DMS 273 (cell line): ENCODE data around the gene ENTR1.

Experiments used
- DNase-seq: peaks from one replicate; lab custom pipeline; 2025; ENCODE audit not compliant: unreplicated experiment; lab: John Stamatoyannopoulos, UW

The ENTR1 gene

DNA sequence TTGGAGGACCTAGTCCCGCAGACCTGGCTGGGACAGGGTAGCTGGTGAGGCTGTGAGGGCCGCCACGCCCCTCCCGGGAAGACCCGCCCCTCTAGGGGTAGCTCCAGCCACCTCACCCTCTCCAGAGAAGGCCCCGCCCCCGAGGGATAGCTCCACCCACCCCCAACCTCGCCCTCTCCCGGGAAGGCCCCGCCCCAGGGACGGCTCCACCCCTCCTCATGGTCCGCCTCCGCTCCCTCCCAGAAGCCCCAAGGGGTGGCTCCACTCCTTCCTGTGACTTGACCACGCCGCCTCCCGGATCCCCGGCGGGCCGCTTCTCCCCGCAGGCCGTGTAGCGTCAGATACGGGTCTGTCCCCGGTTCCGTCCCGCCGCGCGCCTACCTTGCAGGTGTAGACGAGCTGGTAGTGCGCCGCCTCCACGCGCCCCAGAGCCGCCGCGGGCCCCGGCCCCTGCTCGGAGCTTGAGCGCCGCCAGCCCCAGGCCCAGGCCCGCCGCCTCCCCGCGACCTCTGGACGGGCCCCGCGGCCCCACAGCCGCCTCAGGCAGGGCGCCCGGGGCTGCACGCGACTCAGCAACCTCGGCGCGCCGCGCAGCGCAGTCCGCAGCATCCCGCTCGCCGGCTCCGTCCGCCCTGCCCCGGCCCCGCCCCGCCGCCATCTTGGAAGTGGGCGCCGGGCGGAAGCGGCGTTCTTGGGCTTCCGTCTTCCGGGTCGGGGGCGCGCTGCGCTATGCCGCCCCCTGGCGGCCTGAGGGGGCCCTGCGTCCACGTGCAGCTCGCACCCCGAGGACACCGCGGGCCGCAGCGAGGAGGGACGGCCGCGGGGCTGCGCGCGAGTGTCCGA, 47.1 kb downstream of the ENTR1 start, which contains the start of gene DNLZ:
TSS of gene DNLZ (minus strand) at position 639 of the 843 bp plus-strand sequence. CDS start at position 609, 30 bp downstream.
- peak; percentile 95 for DNase-seq

DNA sequence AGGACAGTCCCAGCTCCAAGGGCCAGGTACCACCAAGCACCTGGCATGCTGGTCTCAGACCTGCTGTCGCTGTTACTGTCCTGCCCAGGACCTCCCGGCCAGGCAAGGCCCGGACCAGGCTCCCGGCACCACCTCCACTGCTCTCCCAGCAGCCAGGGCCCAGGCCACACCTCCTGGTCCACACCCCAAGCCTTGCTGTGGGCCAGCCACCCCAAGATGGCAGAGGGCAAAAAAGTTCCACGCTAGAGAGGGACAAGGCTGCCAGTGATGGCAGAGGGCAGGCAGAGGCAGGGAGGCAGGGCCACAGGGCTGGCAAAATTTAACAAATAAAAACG, 48.0 kb downstream of the ENTR1 start:
- DNase-seq: no peak

DNA sequence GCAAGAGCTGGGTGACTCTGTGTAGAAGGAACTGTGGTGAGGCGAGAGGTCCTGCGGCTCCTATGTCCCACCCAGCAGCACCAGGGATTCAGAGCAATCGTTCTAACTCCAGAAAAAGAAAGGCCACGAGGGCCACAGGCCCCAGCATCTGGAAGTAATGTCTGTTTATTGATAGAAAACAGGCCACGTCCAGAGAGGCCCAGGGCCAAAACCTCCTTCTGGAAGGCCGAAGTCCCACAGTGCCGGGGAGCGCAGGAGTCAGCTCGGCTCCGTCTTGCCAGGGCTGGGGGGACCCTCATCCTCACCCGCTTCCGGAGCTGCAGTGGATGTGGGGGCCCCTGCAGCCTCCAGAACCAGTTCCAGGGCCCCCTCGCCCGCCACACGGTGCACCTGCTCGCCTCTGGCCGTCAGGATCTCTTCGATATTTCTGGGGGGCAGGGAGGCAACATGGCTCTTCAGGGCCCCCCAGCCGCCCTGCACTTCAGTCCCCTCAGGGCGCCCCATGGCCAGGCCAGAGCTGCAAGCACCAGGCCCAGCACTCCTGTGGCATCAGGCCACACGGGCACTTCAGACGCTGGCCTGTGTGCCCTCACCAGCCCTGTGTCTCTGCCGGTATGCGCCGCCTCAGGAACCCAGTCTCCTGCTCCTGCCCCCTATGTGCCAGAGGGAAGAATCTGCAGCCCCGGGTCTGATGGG, 48.5 kb downstream of the ENTR1 start:
- DNase-seq: no peak

DNA sequence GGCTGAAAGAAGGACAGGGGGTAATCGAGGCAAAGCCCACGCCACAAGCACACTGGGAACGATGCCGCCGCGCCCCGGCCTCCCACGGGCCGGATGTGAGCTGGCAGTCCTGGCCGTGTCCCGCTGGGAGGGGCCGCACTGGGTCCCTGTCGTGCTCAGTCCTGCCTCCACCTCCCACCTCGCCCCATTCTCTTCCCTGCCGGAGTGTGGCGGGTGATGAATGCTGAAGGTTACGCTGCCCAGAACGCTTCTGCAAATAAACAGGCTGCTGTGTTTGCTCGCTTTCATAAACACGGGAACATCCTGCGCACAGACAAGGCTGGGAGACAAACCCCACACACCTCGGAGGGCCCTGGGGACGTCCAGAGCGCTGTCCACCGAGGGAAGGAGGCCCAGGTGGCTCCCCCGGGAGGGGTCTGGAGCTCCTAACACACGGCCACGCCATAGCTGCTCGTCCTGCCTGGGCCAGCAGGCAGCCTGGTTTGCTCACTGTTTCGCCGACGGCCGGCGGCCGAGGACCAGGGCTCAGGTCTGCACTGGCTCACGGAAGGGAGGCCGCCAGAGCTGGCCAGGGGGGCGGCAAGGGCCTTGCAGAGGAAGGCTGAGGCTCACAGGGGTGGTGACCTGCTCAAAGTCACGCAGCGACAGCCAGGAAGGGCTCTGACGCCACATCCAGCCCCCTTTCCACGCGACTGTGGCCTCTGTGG, 49.2 kb downstream of the ENTR1 start:
- DNase-seq: no peak

DNA sequence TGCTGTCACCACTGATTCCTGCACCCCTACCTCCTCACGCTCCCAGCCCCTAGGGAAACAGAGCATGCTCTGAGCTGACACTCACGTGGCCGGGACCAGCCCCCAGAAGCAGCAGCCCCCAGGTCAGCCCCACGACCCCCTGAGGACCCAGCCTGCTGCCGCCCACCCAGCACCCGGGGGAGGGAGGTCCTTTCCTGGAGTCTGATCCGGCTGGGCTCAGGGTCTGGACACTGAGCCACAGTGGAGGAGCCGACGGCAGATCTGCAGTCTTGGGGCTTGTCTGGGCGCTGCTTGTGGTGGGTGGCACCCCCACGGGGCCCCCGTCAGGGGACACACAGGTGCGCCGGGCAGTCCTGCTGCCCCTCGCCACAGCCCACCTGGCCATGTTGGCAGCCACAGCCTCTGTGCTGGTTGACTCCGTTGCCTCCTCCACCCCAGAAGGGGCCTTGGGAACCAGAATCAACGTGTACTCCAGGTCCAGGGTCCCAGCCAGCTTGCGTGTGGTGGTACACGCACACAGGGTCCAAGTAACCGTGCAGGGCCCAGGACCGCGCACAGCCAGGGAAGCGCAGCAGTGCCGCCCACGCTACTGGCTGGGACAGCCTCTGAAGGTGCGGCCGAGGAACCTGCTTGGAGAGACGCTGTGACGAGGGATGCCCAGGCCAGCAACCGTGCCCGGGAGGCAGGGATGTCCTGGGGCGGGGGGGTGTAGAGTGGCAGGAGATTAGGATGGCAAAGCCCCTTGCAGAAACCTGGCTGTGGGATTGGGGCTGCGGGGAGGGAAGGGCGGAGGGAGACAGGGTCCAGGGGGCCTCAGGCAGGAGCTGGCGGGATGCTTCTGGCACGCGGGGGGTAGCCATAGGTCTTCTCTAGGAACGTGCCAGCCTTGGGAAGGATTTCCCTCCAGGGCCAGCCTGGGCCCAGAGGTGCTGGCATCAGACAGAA, 50.4 kb downstream of the ENTR1 start:
- DNase-seq: peak; percentile 43

DNA sequence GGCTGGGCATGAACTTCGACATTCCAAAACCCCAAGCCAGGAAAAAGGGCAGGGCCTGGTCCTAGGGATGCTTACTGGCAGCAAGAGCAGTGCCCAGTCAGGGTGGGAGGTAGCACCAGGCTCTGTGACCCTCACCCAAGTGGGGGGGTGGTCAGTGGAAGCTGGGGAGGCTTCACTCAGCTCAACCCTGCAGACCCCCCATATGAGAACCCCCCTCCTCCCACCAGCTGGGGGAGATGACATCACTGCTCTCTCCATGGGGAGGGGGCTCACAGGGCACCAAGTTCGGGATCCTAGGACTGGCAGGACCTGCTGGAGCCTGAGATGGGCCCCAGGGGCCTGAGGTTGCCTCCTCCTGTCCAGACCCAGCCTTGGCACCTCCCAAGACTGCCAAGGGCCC, 51.5 kb downstream of the ENTR1 start:
- DNase-seq: no peak

DNA sequence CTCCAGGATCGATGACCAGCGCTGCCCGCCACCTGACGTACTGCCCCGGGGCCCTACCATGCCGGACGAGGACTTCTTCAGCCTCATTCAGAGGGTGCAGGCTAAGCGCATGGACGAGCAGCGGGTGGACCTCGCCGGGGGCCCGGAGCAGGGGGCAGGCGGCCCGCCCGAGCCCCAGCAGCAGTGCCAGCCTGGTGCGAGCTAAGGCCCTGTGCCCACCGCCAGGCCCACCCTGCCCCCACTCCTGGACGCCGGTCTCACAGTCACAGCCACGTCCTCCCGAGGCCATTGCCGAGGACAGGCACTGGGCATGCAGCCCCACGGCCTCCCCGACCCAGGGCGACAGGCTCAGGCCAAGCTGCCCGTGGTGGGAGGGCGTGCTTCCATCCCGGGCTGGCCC, 52.4 kb downstream of the ENTR1 start:
- DNase-seq: no peak

DNA sequence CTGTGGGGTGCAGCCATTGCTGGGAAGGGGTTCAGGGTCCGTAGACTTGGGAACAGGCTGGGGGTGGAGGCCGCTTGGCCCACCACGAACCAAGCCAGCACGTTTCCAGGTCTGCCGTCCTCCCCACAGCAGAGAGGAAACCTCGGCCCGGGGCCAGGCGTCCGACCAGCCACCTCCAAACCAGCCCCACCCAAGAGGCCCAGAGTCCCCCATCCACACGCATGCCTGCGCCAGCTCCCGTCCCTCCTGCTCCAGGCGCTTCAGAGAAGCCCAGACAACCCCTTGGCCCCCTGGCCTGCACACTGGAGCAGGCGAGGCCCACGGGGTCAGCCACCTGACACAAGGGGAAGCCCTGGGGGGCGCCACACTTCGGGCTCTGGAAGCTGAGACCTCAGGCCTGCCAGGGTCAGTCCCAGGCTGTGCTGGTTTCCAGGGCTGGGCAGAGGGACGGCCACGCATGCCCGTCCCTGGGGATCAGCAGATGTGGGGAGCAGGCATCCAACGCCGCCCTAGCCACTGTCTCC, 53.1 kb downstream of the ENTR1 start:
- DNase-seq: no peak

DNA sequence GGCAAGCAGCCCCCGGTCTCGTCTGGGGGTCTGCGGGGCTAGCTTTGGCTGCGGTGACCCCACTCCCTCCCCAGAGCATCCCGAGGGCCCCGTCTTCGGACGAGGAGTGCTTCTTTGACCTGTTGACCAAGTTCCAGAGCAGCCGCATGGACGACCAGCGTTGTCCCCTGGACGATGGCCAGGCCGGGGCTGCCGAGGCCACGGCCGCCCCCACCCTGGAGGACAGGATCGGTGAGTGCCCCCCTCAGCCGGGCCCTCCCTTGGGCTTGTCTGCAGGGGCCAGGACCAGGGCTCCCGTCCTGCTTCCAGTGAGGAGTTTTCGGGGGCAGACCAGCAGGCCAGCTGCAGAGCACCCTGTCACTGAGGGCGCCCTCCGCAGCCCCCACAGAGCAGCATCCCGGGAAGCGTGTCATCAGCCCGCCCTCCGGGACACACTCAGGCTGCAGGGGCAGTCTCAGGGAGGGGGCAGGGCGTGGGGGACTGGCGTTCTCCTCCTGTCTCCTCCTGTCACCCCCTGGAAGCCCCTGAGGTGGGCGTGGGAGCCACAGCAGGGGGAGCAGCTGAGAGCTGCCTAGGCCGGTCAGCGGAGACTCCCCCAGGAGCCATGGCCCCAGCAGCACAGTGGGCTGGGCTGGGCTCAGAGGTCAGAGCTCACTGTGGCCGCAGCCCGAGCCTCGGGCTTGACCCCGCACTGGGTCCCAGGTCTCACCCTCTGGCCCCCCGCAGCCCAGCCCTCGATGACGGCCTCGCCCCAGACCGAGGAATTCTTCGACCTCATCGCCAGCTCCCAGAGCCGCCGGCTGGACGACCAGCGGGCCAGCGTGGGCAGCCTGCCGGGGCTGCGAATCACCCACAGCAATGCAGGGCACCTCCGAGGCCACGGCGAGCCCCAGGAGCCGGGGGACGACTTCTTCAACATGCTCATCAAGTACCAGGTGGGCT, 54.5 kb downstream of the ENTR1 start:
- DNase-seq: no peak

DNA sequence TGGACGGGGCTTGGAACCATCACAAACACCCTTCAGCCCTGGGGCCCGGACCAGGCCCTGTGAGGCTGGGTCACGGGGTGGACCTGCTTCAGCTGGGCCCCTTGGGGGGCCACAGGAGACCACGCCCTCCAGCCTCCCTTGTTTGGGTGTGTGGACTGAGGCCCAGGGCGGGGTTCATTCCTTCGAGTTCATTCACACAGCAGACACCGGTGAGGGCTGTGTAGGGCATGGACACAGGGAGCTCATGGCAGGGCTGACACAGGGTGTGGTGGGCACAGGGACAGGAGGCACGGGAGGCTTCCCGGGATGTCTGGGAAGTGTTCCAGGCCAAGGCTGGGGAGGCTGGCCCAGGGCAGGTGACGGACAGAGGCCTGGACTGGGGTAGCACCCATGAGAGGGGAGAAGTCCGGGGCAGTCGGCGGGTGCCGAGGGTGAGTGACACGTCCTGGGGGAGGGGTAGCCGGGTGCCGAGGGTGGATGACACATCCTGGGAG, 55.8 kb downstream of the ENTR1 start:
- DNase-seq: peak; percentile 60

DNA sequence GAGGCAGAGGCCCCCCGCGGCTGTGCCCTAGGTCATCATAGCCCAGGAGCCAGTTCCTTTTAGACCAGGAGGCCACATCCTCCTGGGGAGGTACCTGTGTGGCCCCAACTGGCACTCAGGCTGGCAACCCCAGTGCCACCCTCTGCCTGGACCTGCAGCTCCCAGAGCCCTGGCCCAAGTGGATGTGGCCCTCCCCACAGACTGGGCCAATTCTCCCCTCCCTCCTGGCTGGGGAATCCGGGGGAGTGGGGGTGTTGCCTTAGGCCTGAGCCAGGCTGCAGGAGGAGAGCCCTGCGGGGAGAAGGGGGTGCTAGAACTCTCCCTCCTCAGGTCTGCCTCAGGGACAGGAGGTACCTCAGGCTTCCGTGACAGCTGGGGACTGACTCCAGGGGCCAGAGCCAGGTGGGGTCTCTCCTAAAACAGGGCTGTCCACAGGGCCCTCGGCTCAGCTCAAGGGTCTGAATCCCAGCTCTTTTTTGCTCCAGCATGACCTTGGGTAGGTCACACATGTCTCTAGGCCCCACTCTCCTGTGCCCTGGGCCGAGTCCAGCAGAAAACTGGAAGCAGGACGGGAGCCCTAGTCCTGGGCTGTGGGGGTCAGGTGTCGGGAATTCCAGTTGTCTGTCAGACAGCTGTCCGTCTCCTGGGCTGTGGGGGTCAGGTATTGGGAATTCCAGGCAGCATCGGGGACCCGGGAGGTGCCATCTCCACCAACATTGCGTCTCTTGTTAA, 56.5 kb downstream of the ENTR1 start:
- peak; percentile 52 for DNase-seq

DNA sequence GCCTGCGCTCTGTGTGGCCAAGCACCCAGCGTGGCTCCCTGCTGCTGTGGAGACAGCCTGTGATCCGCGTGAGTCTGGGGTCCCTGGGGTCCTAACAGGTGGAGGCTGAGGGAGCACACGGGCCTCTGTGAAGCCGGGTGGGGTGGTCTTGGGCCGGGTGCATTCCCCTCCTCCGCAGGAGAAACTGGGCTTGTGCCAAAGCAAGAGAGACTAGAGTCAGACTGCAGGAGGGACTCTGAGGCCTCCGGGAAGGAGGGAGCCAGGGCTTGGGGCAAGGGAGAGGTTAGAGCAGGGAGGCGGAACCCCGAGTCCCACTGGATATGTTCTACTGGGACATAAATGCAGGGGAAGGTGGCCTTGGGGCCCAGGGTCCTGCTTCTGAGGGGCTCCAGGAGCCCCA, 57.3 kb downstream of the ENTR1 start:
- no peak for DNase-seq

DNA sequence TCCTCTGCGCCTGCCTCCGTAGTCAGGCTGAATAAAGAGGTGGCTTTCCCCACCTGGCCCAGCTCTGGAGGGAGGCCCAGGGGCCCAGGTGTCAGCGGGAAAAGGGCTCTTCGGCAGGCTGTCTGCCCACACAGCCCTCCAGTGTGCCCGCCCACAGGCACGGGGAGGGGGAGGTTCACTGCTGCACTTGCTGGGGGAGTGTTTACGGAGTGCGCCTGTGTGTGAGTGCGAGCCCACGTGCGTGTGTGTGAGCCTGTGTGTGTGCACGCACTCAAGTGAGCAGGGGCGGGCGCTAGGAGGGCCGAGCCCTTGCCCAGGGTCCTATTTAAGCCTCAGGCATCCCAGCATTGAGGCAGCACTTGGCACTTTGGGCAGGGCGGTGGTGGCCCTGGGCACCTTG, 57.7 kb downstream of the ENTR1 start:
- peak; percentile 52 for DNase-seq
